CD4-positive, alpha-beta T cell treated with Interleukin-4 for 1 hour (primary cell): Measurements from ENCODE around the gene TWNK.
"Not testable (repeated sequence)": the region's sequence is repeated elsewhere in the genome, so short reads cannot be mapped to it uniquely, and the experiment has no call there.

Experiments
- DNase-seq, 2 donors: peaks; one replicate each; pipeline ENCODE4 v3.0.0-alpha.2; 2020 to 2022

TWNK gene

DNA sequence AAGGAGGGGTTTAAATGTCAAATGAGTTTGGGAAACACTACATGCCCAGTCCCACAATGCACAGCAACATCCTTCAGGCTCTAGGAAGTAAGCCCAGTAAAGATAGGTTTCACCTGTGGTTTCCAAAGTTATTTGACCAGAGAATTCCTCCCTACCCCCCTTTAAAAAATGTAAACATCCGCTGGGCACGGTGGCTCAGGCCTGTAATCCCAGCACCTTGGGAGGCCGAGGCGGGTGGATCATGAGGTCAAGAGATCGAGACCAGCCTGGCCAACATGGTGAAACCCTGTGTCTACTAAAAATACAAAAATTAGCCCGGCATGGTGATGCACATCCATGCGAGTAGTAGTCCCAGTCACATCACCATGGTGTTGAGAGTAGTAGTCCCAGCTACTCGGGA, 11.9 kb upstream of the TWNK start:
- DNase-seq = not testable (repeated sequence)

GRCh38 chr10:100976906-100977305, 10.4 kb upstream of the TWNK start:
- DNase-seq = no peak

DNA sequence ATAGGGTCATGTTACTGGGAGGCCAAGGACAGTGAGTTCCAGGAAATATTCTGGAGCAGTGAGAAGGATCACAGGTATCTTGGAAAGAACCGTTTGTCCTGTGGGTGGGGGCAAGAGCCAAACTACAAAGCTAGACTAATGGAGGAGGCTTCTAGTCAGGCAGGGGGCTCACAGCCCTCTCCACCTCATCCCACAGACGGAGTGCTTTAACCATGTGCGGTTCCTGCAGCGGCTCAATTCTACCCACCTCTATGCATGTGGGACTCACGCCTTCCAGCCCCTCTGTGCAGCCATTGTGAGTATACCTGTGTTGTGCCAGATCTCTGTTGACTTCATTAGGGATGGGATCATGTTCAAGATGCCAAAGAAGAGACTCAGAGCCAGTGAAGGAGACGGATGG, 9.9 kb upstream of the TWNK start:
- peak in 1 of 2 donors; percentile 7 for DNase-seq

GRCh38 chr10:100978121-100978900, 9.0 kb upstream of the TWNK start:
- no peak for DNase-seq

DNA sequence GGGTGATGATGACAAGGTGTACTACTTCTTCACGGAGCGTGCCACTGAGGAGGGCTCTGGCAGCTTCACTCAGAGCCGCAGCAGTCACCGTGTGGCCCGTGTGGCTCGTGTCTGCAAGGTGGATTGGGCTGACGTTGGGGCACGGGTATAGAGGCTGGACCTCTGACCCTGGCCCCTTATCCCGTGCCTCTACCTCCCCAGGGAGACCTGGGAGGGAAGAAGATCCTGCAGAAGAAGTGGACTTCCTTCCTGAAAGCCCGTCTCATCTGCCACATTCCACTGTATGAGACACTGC, 8.5 kb upstream of the TWNK start:
- DNase-seq = peak in 1 of 2 donors; percentile 9

DNA sequence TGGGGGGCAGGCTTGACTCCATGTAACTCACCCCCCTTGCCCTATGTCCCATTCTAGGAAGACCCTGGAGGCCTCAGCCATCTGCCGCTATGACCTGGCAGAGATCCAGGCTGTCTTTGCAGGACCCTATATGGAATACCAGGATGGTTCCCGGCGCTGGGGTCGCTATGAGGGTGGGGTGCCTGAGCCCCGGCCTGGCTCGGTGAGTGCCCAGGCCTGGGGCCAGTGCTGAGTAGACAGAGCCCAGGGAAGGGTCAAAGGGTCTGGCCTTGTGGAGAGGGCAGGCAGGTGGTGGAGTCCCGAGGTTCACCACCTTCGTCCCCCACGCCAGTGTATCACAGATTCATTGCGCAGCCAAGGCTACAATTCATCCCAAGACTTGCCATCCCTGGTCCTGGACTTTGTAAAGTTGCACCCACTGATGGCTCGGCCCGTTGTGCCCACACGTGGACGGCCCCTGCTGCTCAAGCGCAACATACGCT, 7.5 kb upstream of the TWNK start:
- peak in 1 of 2 donors; percentile 3 for DNase-seq

DNA sequence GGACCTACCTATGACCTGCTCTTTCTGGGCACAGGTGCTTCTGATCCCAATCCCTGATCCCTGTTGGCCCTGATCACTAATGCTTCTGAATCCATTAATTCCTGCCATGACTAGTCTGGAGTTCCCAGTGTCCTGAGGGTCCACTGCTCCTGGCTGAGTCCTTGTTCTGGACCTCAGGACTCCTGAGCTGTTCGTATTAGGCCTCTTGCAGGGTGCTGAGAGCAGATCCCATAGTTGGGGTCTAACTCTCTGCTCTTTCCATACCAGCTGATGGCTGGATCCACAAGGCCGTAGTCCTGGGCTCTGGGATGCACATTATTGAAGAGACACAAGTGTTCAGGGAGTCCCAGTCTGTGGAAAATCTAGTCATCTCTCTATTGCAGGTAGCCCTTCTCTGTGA, 7.0 kb upstream of the TWNK start:
- DNase-seq = peak in 1 of 2 donors; percentile 4

DNA sequence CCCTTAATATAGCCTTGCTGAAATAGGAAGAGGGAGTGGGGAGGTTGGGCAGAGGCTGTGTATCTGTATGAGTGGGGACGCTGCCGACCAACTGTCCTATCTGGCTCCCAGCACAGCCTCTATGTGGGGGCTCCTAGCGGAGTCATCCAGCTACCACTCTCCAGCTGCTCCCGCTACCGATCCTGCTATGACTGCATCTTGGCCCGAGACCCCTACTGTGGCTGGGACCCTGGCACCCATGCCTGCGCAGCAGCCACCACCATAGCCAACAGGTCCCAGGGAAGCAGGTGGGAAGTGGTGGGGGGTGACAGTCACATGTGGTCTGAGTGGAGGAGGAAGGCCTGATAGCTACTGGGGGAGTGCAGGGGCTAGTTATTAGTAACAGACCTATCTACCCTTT, 6.6 kb upstream of the TWNK start:
- peak in 1 of 2 donors; percentile 2 for DNase-seq

- peak in 1 of 2 donors; percentile 1 for DNase-seq
Measured at GRCh38 chr10:100981178-100981772, 6.1 kb upstream of the TWNK start.

DNA sequence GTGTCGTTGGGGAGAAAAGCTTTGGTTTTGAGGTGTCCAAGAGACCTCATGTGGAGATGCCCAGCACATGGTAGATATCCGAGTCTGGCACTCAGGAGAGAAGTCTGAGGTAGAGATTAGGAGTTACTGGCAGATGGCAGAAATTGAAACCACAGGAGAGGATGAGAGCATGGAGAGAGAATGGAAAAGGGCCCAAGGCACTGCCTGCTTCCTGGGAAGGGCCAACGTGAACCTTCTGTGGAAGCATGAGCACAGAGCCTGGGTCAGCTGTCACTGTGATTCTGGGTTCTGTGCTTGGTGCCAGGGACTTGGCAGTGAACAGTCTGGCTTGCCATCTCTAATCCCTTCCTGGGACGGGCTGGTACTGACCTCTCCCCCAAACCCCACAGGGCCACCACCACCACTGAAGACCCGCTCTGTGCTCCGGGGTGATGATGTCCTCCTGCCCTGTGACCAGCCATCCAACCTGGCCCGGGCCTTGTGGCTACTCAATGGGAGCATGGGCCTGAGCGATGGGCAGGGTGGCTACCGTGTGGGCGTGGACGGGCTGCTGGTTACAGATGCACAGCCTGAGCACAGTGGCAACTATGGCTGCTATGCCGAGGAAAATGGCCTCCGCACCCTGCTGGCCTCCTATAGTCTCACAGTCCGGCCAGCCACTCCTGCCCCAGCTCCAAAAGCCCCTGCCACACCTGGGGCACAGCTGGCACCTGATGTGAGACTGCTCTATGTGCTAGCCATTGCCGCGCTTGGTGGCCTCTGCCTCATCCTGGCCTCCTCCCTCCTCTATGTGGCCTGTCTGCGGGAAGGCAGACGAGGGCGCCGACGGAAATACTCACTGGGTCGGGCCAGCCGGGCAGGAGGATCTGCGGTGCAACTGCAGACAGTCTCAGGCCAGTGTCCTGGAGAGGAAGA, 4.2 kb upstream of the TWNK start:
- DNase-seq = no peak

DNA sequence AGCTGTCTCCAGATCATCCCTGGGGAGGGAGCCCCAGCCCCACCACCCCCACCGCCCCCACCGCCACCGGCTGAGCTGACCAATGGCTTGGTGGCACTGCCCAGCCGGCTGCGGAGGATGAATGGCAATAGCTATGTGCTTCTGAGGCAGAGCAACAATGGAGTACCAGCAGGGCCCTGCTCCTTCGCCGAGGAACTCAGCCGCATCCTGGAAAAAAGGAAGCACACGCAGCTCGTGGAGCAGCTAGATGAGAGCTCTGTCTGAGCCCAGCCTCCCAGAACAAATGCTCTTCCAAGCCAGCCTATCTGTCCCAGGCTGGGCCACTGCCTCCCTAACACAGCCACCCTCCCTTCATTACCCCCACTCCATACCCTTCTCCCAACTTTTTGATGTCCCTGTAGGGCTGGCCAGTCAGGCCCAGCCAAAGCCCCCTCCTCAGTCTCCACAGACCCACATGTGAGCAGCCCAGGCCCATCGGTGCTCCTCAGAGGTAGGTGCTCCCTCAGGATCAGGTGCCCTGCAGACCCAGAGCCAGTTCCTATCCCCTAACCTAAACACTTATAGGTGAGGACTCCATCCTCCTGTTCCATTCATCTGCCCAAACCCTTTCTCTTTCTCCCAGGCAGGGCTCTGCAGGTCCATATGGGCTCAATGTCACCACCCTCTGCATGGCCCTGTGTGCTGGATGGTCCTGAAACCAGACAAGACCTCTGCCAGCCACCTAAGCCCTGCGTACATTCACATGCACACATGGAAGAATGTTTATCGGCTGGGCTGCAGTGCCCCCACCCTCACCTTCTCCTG, 3.3 kb upstream of the TWNK start:
- DNase-seq = no peak

DNA sequence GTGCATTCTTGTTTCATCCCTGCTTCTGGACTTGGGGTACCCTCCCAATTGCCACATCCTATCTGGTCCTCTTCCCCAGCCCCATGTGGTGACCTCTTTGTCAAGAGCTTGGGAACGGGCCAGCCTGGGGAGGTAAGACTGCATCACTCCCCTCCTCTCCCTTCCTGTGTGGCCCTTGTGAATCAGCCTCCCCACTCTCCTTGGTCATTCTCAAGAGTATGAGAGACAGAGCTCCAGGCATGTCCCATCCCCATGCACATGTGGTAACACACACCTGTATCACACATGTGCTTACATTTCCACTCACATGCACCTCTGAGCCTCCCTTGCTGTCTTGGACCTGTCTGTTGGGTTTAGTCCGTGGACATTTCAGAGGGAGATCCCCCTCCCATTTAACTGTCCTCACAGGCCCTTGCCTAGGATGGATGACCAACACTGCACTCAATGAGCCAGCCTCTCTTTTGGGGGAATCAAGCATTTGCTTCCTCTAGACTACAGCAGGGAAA, 2.6 kb upstream of the TWNK start:
- DNase-seq = no peak

DNA sequence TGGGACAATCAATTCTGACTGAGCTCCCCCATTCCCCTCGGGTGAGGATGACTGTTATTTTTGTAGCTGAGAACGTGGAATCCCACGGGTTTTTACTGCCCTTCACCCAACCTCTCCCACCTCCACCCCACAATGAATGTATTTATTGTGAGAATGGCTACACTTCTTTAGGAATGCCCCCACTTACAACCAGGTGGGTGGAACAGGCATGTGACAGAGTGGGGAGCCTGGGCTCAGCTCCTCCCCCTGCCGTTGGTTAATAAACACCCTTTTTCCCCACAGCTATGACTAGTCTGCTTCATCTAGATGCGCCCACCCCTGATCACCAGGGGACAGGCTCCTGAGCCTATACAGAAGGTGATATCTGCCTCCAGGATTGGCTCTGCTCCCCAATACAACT, 2.0 kb upstream of the TWNK start:
- no peak for DNase-seq

DNA sequence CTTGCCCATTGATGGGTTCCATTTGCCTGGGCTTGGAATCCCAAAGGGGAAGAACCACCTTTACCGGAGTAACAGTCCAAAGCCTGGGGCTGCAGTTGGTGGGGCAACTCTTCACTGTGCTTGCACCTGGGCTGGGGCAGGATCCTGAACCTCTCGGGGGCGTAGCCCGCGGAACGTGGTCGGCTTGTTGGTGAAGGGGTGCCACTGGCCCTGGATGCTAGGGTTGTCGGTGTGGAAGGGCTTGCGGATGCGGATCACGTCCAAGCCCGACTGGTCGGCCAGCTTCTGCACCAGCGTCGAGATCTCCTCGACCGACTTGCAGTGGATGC, 756 bp upstream of the TWNK start:
- DNase-seq = no peak

DNA sequence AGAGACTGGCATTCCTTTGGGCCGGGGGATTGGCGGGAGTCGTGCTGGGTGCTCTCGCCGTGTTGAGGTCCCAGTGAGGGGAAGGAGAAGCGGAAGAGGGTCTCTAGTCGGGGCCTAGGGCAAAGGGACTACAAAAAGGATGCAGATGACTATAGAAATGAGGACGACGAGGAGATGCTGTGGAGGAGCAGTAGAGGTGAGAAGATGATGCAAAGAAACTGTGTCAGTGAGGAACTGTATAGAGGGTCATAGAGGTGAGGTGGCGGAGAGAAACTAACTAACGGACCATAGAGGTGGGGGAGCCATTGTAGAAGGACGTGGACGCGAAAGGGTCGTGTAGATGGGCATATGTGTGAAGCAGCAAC, 324 bp downstream of the TWNK start:
- DNase-seq = no peak

- DNase-seq = no peak
Measured at GRCh38 chr10:100988166-100988565, 823 bp downstream of the TWNK start.

GRCh38 chr10:100989088-100989487, 1.7 kb downstream of the TWNK start:
- DNase-seq = no peak

GRCh38 chr10:100993986-100994708, 6.8 kb downstream of the TWNK start:
- no peak for DNase-seq

DNA sequence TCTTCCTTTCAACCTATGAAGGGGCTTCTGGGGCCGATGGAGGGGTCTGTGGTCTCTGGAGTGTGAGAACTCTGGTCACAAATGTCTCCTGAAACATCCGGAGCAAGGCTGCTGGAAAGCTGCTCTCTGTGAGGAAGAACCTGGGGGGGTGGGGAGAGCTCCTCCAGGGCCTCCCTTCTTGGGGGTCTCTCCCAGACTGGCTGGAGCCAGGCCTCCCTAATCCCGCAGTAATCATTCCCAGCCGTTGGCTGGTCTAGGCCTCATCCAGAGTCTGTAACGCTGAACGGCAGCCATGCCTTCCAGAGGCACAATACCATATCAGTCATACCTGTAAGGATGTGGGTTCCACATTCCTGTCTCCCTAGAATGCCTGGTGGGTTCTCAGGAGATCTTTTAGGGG, 7.8 kb downstream of the TWNK start:
- no peak for DNase-seq

DNA sequence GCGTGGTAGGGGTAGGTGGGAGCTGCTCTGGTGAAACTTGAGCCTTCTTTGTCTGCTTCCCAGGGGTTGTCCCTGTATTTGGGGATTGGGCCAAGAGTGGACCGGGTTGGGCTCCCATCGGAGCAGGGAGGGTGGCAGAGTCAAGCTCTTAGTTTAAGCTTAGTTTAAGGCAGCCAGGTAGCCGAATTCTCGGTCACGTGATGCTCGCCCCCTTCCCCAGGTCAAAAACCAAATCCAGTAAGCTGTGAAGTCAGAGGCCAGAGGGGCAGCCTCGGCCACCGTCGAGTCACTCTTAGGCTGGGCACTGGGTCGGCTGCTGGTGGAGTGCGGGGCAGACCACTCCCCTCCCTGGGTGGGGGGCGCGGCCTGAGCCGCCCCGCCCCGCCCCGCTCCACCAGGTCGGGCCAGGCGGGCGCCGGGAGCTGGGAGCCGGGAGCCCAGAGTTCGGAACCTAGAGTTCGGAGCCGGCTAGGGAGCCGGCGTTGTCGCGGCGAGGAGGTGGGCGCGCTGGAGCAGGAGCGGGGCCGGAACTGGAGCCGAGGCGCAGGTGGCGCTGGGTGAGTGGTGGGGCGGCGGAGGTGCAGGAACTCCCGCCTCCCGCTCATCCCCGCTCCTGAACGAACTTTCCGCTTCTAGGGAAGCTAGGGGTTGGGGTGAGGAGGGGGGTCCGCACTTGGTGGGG, 9.5 kb downstream of the TWNK start:
- DNase-seq = peak in 1 of 2 donors; percentile 17

- DNase-seq = peak; percentile 60 to 71
Measured at GRCh38 chr10:100997360-100998182, 10.2 kb downstream of the TWNK start.
